Measurements from ENCODE around the gene RIN2. TPM values are rescaled to one million over a fixed set of nuclear protein-coding genes. Genes with fewer than 3 reads are reported as not detected.

RIN2 gene
- total RNA-seq, 2 donors from 2014 or later = 49.2 to 68.0 TPM

DNA sequence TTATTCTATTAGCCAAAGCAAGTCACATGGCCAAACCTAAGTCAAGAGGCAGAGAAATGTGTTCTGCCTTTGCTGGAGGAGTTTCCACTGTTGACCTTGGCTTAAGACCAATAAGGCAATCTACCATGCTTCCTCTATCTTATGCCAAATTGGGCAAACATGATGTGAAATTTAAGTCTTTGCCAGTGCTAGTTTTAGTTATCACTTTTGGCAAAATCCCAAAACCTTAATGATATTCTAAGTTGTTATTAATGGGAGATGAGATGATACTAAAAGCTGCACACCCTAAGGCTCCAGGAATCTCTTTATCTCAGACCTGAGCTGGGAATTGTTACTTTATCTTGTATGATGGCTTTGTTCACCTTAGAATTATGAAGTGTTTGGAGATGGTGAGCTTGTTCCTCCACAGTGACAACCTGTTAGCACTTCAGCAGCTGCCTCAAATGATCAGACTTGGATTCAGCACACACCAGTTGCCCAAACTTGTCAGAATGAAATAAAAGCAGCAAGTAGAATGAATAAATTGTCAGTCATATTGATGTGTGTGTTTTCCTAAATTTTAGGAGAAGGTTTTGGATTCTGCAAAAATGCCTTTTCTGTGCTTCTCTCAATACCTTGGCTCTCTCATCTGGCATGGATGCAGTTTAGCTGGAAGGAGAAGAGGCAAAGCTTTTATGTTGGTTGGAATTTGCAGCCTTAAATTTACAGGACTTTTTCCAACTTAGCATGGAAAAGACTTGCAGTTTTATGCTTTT is 49.3 kb downstream of the RIN2 start:
- intact Hi-C loops (cut with DNase I) = no loop called here
- no peak for DNase-seq (ENCODE audit: low spot score)
